HG02623 (cell line): ENCODE results near the gene NYAP1.
"Not testable (repeated sequence)": the region's sequence is repeated elsewhere in the genome, so short reads cannot be mapped to it uniquely, and the experiment has no call there.

Experiments
- ATAC-seq: cut with Tn5 transposase; IDR thresholded peaks from one replicate; pipeline ENCODE4 v1.9.1; 2021; ENCODE audit warnings: moderate library complexity; ENCODE audit not compliant: unreplicated experiment

The NYAP1 gene

DNA sequence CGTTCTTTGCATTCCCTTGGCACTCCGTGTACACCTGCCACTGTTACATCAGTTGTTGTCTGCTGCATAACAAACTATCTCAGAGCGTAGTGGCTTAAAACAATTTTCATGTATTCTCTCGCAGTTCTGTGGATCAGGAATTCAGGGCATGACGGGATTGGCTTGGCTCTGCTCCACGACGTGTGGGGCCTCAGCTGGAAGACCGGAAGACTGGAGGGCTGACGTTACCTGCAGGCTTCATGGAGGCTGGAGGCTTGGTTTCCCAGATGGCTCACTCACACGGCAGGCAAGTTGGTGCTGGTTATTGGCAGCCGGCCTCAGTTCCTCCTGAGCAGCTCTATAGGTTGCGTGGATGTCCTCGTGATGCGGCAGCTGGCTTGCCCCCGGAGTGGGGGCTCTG, 25.5 kb downstream of the NYAP1 start:
- no peak for ATAC-seq

DNA sequence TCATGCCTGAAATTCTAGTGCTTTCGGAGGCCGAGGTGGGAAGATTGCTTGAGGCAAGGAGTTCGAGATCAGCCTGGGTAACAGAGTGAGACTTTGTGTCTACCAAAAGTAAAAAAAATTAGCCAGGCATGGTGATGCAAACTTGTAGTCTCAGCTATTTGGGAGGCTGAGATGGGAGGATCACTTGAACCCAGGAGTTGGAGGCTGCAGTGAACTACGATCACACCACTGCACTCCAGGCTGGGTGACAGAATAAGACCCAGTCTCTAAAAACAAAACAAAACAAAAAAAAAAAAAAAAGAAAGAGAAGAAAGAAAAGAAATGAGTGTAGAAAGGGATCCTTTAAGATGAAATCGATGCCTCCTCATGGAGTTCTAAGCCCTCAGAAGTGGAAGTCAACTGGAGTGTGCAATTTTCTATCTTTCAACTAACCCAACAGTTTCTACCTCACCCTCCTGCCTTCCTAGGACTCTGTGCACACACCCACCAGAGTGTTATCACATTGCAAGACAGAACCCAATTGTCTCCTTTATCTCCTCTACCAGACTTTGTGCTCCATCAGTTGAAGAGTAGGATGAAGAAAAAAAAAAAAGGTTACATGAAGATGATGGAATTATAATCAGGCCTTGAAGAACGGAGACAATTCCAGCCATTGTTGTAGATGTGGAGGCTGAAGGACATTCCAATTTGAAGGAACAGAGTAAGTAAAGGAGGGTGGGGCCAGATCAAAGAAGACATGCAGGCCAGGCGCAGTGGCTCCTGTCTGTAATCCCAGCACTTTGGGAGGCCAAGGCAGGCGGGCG, 26.9 kb downstream of the NYAP1 start:
- ATAC-seq = no peak

DNA sequence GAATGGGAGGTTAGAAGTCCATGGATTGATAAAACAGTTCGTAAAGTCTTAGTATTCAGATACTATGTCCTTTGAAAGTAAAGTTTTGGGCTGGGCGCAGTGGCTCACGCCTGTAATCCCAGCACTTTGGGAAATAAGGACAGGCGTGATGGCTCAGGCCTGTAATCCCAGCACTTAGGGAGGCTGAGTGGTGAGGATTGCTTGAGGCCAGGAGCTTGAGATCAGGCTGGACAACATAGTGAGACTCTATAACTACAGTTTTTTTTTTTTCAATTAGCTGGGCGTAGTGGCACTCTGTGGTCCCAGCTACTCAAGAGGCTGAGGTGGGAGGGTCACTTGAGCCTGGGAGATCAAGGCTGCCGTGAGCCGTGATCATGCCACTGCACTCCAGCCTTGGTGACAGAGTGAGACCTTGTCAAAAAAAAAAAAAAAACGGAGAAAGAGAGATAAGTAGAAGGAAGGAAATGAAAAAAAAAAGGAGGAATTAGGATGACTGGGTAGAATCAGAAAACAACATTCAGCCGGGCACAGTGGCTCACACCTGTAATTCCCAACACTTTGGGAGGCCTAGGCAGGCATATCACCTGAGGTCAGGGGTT, 29.6 kb downstream of the NYAP1 start:
- ATAC-seq = no peak

DNA sequence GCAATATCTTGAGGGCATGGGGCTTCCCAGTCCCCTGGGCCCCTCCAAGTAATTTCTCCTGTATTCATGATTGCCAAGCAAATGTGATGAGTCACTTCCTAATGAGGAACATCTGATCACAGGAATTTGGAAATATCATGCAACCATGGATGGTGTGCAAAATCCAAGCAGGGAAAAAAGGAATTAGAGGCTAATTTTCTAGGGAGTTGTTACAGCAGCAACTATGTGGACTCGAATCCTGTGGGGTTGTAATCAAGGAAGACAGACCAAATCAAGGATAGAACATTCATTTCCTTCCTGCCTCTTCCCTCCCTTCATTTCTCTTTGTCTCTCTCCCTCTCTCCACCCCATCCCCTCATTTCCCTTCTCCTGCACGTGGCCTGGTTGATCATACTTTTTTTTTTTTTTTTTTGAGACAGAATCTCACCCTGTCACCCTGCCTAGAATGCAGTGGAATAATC, 31.4 kb downstream of the NYAP1 start:
- no peak for ATAC-seq

DNA sequence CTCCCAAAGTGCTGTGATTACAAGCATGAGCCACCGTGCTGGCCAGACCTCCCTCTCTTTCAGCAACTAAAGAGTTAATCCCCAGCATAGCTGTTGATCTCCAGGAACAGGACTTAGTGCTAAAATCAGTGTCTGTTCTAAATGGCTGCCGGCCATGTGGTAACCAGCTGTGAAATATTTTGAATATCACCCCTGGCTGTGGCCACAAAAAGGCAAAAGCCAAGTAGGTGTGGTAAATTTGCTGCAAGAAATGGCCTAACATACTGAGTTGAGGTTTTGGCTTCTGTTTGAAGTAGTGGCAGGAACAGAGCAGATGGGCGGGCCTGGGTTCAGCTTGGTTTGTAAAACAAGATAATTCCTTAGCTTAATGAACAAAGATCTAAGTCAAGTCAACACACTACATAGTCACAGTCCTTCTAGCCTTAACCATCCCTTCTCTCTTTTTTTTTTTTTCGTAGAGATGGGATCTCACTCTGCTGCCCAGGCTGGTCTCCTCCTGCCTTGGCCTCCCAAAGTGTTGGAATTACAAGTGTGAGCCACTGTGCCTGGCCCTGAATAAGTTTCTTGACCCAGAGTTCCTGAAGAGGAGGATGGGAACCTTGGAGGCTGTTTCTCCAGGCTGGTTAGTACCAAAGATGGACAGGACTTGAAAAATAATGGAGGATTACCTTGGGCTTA, 32.5 kb downstream of the NYAP1 start:
- ATAC-seq = no peak

DNA sequence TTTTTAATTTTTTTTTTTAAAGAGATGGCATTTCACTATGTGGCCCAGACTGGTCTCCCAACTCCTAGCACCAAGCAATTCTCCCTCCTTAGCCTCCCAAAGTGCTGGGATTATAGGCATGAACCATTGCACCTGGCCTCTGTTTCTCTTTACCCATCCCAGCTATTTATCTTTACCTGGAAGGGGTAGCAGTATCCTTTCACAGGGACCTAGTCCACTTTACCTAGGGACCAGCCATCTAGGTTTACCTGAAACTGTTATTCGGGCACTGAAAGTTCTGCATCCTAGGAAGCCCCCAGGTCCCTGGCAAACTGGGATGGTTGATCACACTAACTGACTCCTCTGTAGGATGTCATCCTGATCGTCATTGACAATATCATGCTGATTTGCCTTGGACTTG, 33.6 kb downstream of the NYAP1 start:
- no peak for ATAC-seq

DNA sequence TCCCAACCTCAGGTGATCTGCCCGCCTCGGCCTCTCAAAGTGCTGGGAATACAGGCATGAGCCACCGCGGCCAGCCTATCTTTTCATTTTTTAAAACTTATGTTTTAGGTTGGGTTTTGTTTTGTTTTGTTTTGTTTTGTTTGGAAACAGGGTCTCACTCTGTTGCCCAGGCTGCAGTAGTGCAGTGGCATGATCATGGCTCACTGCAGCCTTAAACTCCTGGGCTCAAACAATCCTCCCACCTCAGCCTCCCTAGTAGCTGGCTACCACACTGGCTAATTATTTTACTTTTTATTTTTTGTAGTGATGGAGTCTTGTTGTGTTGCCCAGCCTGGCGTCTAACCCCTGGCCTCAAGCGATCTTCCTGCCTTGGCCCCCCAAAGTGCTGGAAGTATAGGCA, 35.9 kb downstream of the NYAP1 start:
- no peak for ATAC-seq

DNA sequence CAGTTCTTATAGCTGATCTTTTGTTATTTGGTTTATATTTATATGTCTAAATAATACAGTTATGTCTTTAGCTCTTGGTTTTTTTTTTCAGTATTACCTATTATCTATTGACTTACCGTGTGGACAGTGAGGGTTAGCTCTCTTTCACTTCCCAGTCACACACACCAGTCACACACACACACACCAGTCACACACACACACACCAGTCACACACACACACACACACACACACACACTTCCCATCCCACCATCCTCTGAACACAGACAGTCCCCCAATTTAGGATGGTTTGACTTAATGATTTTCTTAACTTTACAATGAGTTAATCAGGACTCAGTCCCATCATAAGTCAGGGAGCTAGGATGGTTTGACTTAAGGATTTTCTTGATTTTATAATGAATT, 36.4 kb downstream of the NYAP1 start:
- ATAC-seq = no peak

DNA sequence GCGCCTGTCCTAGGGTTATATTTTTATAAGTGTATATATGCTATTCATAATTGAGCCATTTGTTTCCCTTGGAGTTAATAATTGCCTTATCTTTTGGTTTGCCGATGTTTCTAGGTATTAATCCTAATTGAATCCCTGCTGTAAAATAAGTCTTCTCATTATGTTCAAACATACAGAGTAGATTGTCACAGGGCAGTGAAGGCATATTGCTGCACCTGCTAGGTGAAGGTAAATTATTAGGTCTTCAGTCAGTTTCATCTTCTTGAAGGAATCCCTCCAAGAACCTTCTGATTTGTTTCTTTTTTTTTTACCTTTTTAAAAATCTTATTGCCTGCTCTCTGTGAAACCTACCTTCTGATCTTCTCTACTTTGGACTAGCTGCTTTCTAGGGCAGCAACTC, 37.3 kb downstream of the NYAP1 start:
- no peak for ATAC-seq

DNA sequence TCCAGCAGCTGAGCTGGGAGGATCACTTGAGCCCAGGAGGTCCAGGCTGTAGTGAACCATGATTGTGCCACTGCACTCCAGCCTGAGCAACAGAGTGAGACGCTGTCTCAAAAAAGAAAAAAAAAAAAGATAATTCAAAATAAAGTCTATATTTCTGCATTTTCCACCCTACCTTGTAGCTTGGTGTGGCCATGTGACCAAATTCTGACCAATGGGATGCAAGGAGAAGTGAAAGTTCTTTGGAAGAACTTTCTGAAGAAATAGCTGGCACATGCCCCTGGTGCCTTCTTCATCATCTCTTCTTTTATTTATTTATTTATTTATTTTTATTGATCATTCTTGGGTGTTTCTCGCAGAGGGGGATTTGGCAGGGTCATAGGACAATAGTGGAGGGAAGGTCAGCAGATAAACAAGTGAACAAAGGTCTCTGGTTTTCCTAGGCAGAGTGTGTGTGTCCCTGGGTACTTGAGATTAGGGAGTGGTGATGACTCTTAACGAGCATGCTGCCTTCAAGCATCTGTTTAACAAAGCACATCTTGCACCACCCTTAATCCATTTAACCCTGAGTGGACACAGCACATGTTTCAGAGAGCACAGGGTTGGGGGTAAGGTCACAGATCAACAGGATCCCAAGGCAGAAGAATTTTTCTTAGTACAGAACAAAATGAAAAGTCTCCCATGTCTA, 38.3 kb downstream of the NYAP1 start:
- ATAC-seq = not testable (repeated sequence)

DNA sequence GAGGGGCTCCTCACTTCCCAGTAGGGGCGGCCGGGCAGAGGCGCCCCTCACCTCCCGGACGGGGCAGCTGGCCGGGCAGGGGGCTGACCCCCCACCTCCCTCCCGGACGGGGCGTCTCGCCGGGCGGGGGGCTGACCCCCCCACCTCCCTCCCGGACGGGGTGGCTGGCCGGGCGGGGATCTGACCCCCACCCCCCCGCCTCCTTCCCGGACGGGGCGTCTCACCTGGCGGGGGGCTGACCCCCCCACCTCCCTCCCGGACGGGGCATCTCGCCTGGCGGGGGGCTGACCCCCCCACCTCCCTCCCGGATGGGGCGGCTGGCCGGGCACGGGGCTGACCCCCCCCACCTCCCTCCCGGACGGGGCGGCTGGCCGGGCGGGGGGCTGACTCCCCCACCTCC, 39.5 kb downstream of the NYAP1 start:
- not testable (repeated sequence) for ATAC-seq

DNA sequence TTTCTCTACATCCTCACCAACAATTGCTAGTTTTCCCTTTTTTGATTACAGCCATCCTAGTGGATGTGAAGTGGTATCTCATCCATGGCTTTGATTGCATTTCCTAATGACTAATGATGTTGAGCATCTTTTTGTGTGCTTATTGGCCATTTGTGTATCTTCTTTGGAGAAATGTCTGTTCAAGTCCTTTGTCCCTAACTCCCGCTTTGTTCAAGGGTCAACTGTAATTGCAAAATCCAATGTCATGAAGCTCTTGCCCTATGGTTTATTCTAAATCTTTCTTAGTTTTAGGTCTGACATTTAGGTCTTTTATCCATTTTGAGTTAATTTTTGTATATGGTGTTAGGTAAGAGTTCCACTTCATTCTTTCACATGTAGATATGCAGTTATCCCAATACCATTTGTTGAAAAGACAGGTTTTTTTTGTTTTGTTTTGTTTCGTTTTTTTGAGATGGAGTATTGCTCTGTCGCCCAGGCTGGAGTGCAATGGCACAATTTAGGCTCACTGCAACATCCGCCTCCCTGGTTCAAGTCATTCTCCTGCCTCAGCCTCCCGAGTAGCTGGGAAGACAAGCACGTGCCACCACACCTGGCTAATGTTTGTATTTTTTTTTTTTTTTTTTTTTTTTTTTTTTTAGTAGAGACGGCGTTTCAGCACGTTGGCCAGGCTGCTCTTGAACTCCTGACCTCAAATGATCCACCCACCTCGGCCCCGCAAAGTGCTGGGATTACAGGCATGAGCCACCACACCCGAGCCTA, 44.6 kb downstream of the NYAP1 start:
- ATAC-seq = not testable (repeated sequence)

DNA sequence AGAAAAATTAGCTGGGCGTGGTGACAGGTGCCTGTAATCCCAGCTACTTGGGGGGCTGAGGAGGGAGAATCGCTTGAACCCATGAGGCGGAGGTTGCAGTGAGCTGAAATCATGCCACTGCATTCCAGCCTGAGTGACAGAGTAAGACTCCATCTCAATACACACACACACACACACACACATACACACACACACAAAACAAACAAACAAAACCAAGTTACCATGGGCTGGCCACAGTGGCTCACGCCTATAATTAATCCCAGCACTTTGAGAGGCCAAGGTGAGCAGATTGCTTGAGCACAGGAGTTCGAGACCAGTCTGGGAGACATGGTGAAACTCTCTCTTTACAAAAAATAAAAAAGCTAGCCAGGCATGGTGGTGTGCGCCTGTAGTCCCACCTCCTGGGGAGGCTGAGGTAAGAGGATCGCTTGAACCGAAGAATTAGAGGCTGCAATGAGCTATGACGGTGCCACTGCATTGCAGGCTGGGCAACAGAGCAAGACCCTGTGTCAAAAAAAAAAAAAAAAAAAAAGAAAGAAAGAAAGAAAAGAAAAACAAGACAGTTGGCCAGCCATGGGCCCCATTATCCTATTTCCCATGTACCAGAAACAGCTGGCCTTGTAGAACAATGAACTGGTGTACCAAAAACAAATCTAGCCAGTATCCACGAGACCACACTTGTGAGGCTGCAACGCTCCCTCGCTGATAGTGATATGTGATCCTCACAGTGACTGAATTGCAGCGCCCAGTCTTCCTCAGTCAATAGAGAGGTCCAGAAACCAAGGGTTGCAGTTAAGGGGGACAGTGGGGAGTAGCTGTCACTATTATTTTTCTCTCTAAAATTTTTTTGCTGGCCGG, 48.7 kb downstream of the NYAP1 start:
- ATAC-seq = no peak

DNA sequence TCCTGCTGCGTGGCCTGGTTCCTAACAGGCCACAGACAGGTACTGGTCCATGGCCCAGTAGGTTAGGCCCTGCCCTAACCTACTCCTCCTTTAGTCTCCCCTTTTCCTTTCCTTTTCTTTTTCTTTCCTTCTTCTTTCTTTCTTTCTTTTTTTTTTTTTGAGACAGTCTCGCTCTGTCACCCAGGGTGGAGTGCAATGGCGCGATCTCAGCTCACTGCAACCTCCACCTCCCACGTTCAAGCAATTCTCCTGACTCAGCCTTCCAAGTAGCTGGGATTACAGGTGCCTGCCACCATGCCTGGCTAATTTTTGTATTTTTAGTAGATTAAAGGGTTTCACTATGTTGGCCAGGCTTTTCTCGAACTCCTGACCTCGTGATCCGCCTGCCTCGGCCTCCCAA, 52.3 kb downstream of the NYAP1 start:
- ATAC-seq = not testable (repeated sequence)

DNA sequence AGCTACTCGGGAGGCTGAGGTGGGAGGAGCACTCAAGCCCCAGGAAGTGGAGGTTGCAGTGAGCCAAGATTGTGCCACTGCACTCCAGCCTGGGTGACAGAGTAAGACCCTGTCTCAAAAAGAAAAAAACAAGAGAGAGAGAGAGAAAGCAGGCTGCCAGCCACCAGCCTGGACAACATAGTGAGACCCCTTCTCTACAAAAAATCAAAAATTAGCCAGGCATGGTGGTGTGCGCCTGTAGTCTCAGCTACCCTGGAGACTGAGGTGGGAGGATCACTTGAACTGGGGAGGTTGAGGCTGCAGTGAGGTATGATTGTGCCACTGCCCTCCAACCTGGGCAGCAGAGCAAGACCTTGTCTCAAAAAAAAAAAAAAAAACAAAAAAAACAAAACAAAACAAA, 53.0 kb downstream of the NYAP1 start:
- ATAC-seq = not testable (repeated sequence)

DNA sequence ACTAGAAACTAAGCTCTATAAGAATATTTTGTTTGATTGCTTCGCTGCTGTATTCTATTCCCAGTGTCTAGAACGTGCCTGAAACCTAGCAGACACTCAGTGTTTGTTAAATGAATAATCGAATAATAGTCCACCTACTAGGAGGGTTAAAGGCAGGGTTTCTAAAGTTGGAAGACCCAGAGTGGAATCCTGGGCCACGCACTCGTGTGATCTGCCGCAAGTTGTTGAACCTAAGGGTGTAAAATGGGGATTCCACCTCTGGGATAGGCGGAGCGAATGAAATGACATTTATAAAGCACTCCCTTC, 54.6 kb downstream of the NYAP1 start:
- ATAC-seq = no peak

DNA sequence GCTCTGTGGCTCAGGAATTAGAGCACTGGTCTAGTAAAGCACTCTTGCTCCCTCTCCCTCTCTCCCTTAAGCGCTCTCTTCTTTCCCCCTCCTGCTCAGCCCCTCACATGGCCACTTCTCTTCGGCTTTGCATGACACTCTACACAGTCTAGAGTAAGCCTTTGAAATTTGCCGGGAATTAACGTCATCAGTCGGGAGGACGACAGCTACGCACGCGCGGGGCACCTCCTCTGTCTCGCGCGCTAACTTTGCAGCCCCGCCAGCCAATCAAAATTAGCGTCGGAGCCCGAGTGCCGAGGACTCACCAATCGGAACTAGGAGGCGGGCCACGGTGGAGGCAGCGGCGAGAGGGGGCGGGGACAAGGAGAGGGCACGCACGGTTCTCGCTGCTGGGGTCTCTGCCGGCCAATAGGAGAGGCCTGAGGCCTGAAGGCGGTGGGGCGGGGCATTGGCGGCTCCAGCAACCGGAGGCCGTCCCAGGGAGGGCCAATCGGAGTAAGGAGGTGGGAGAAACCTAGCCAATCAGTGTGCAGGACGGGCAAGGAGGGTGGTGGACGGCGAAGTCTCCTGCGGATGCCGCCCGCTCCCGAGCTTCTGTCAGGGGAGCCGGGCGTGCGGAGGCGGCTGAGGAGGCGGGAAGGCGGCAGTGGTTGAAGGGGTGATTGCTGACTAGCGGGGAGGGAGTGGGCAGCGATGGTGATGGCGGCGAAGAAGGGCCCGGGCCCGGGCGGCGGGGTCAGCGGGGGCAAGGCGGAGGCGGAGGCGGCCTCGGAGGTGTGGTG, 55.1 kb downstream of the NYAP1 start, which contains the start of gene AGFG2:
AGFG2 (plus strand) TSS at position 550 of the 782 bp plus-strand sequence; CDS start at position 694, 144 bp downstream.
- ATAC-seq = peak; percentile 91

DNA sequence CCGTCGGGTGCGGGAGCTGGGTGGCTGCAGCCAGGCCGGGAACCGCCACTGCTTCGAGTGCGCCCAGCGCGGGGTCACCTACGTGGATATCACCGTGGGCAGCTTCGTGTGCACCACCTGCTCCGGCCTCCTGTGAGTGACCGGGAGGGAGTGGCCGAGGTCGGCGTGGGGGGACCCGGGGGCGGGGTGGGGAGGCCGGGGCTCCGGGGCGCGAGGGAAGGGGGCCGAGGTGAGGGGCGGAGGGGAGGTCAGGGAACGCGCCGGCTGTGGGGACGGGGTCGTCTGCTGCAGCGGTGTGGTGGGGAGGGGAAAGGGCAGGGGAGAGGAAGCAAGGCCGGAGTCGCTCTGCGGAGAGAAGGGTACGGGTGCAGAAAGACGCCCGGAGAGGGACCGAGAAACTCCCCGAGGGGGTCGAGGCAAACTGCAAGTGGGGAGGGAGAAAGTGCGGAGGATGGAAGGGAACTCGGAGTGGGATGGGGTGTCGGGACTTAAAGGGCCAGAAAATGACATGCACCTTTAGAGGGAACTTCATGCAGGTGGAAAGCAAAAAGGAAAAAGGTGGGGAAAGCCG, 55.8 kb downstream of the NYAP1 start:
- ATAC-seq = no peak
